ENCODE measurements around the gene PLSCR5.

GRCh38 chr3:146590521-146590920 is 14.6 kb downstream of the PLSCR5 start:
- TF ChIP-seq REST (IDR thresholded peaks at IDR 0.05) (no peak), SP1 (IDR thresholded peaks at IDR 0.05) (no peak), TAF1 (conservative IDR thresholded peaks at IDR 0.05) (no peak), RAD21 (IDR thresholded peaks at IDR 0.05) (no peak)
- TF ChIP-seq, protein P1, sequence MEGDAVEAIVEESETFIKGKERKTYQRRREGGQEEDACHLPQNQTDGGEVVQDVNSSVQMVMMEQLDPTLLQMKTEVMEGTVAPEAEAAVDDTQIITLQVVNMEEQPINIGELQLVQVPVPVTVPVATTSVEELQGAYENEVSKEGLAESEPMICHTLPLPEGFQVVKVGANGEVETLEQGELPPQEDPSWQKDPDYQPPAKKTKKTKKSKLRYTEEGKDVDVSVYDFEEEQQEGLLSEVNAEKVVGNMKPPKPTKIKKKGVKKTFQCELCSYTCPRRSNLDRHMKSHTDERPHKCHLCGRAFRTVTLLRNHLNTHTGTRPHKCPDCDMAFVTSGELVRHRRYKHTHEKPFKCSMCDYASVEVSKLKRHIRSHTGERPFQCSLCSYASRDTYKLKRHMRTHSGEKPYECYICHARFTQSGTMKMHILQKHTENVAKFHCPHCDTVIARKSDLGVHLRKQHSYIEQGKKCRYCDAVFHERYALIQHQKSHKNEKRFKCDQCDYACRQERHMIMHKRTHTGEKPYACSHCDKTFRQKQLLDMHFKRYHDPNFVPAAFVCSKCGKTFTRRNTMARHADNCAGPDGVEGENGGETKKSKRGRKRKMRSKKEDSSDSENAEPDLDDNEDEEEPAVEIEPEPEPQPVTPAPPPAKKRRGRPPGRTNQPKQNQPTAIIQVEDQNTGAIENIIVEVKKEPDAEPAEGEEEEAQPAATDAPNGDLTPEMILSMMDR (IDR thresholded peaks at IDR 0.05; ENCODE audit: low read depth, low read length, missing input control), result no peak

Measured in liver (tissue), 3 donors.